K562 (cell line): ENCODE results near the gene SKA3. TPM values are rescaled to one million over a fixed set of nuclear protein-coding genes. Genes with fewer than 3 reads are reported as not detected.
A peak's percentile ranks its signal among the peaks of the same experiment; 100 is the strongest.

ENCODE experiments used
- ATAC-seq: fragments of 200-7000 bp; cut with Tn5 transposase; 3 replicates; pipeline ENCODE4 v1.9.1; 2020; ENCODE audit warnings: moderate library complexity
- BruUV-seq: library from RNA; stranded (reverse); fragments of 400-500 nt; replicated peaks from 2 replicates; lab custom pipeline; 2021; lab: Mats Ljungman, UMichigan
- CTCF ChIA-PET: fragments of 300-600 bp; formaldehyde crosslinking; extraction: SDS; loops from one replicate; lab custom pipeline; 2021; ENCODE audit warnings: low intra/inter-chr PET ratio; lab: Yijun Ruan, JAX
- POLR2A ChIA-PET: fragments of 300-600, 350-650 bp; sonication (Branson Sonifier 250); formaldehyde crosslinking; extraction: SDS; loops from one replicate; lab custom pipeline; 2021; ENCODE audit warnings: antibody characterized with exemption, inconsistent platforms; lab: Yijun Ruan, JAX
- DNase-seq, 4 experiments: peaks; one replicate each; pipeline versions ENCODE4 v3.0.0 to v3.0.0-alpha.2; 2011 to 2018; ENCODE audit warnings: low spot score in 3 of 4, mixed read lengths in 3 of 4; ENCODE audit errors: extremely low read depth in 1 of 4
- FAIRE-seq: peaks from 2 replicates; lab custom pipeline; 2011; peaks lifted over from hg19 to GRCh38; lab: Jason Lieb, UNC
- H2AFZ ChIP-seq: 2 replicates; pipeline ENCODE4 v1.6.0; 2011; ENCODE audit warnings: low read depth, low read length, control low read depth, inconsistent platforms
- H3K27ac ChIP-seq: fragments of 200-600 bp; 3 replicates; pipeline ENCODE4 v1.8.0; 2011; ENCODE audit warnings: low read depth, mild to moderate bottlenecking, control low read depth, inconsistent platforms, low read length, moderate library complexity, mixed read lengths; ENCODE audit errors: extremely low read depth
- H3K27me3 ChIP-seq, 2 experiments: fragments of 300-600 bp in 1 of 2; 2 replicates in 1 of 2; 3 replicates in 1 of 2; pipeline versions ENCODE4 v1.6.0 to v1.8.0; 2011; ENCODE audit warnings: inconsistent platforms in 2 of 2, low read length in 2 of 2, mild to moderate bottlenecking in 1 of 2, mixed read lengths in 1 of 2, moderate library complexity in 1 of 2; ENCODE audit not compliant: control insufficient read depth in 2 of 2, insufficient read depth in 2 of 2
- H3K36me3 ChIP-seq: fragments of 300-600 bp; 3 replicates; pipeline ENCODE4 v1.8.0; 2011; ENCODE audit warnings: mild to moderate bottlenecking, low read length, inconsistent platforms; ENCODE audit not compliant: control insufficient read depth, insufficient read depth
- H3K4me1 ChIP-seq, 2 experiments: fragments of 200-600 bp in 1 of 2; replicated peaks in 1 of 2; 2 replicates in 1 of 2; 3 replicates in 1 of 2; pipeline versions ENCODE4 v1.5.1 to v1.8.0; 2011; ENCODE audit warnings: inconsistent platforms in 2 of 2, low read length in 2 of 2, mild to moderate bottlenecking in 1 of 2, mixed read lengths in 1 of 2, moderate library complexity in 1 of 2; ENCODE audit not compliant: control insufficient read depth in 2 of 2, insufficient read depth in 2 of 2
- H3K4me2 ChIP-seq: 2 replicates; pipeline ENCODE4 v1.6.1; 2011; ENCODE audit warnings: low read length, control low read depth, inconsistent platforms, mixed read lengths; ENCODE audit not compliant: insufficient read depth
- H3K4me3 ChIP-seq: fragments of 200-600 bp; sonication (generic), shearing (Covaris generic); 2 replicates; pipeline ENCODE4 v1.5.1; 2016; ENCODE audit warnings: control low read depth, inconsistent platforms
- H3K79me2 ChIP-seq: fragments of 200-600 bp; 3 replicates; pipeline ENCODE4 v1.8.0; 2011; ENCODE audit warnings: low read length, inconsistent platforms; ENCODE audit not compliant: control insufficient read depth, insufficient read depth
- H3K9ac ChIP-seq, 2 experiments: 2 replicates each; pipeline versions ENCODE4 v1.6.0 to v1.6.1; 2011; ENCODE audit warnings: low read depth in 2 of 2, low read length in 2 of 2, control low read depth in 1 of 2, inconsistent platforms in 1 of 2, mild to moderate bottlenecking in 1 of 2, mixed read lengths in 1 of 2; ENCODE audit not compliant: insufficient read depth in 1 of 2
- H3K9me1 ChIP-seq: one replicate; pipeline ENCODE4 v1.6.0; 2011; ENCODE audit warnings: inconsistent platforms, mild to moderate bottlenecking, low read length, moderate library complexity; ENCODE audit not compliant: control insufficient read depth, insufficient read depth
- H3K9me3 ChIP-seq: replicated peaks from 2 replicates; pipeline ENCODE4 v1.5.1; 2011; ENCODE audit warnings: low read depth, low read length, inconsistent platforms; ENCODE audit not compliant: control insufficient read depth, insufficient read depth
- H4K20me1 ChIP-seq: replicated peaks from 2 replicates; pipeline ENCODE4 v1.6.1; 2011; ENCODE audit warnings: low read length, inconsistent platforms, mixed read lengths; ENCODE audit not compliant: control insufficient read depth, insufficient read depth
- C11orf30 ChIP-seq: fragments of 450-650 bp; IDR thresholded peaks from 2 replicates; pipeline ENCODE4 v1.6.1; 2016; ENCODE audit warnings: low read depth, mild to moderate bottlenecking
- POLR2A ChIP-seq: fragments of 450-650 bp; conservative IDR thresholded peaks from 2 replicates; pipeline ENCODE4 v1.6.1; 2016
- SAFB2 ChIP-seq: fragments of 200-400 bp; formaldehyde crosslinking; IDR thresholded peaks from 2 replicates; pipeline ENCODE4 v1.6.1; 2018; ENCODE audit warnings: borderline replicate concordance, low read length, low read depth, moderate library complexity; ENCODE audit not compliant: severe bottlenecking
- ZNF316 ChIP-seq: fragments of 450-650 bp; IDR thresholded peaks from 2 replicates; pipeline ENCODE4 v1.6.1; 2016
- ZNF436 ChIP-seq: fragments of 250-450, 450-650 bp; sonication (Bioruptor Pico); formaldehyde crosslinking; IDR thresholded peaks from 2 replicates; pipeline ENCODE4 v1.7.0; 2020; ENCODE audit warnings: mild to moderate bottlenecking
- WGBS: fragments of 100-300 bp; shearing (Covaris generic); methylation state at CpG from one replicate; pipeline ENCODE4 v1.1.6; 2016; ENCODE audit warnings: low coverage, mixed read lengths; ENCODE audit not compliant: insufficient coverage; ENCODE audit errors: missing lambda C conversion rate; 5-methylcytosine and 5-hydroxymethylcytosine counted together
- in situ Hi-C: fragments of 300-500 bp; cut with MboI; formaldehyde crosslinking; loops from 4 replicates; pipeline ENCODE4 v1.15.0; 2018; ENCODE audit warnings: inconsistent platforms, mixed read lengths
- intact Hi-C: fragments of 100-400 bp; cut with micrococcal nuclease; formaldehyde crosslinking; loops from 2 replicates; pipeline ENCODE4 v1.14.2; 2022
- polyA plus RNA-seq, 8 experiments: library from polyadenylated mRNA; depleted of rRNA in 4 of 8; stranded (reverse) in 5 of 8; unstranded in 3 of 8; fragments of >200 nt; fragmentation: Nextera tagmentation in 2 of 8; fragmentation: Illumina TruSeq in 1 of 8; extraction: Ambion mirVana in 2 of 8; extraction: Trizol in 1 of 8; gene quantifications; 2 replicates each; pipeline versions ENCODE4 v1.2.1 to v1.2.3, GENCODE V29; 2011 to 2014; ENCODE audit warnings: inconsistent platforms in 1 of 8, missing spikeins in 1 of 8
- total RNA-seq, 7 experiments: library from RNA; depleted of rRNA in 6 of 7; stranded (reverse); fragments of >200 nt in 6 of 7; fragmentation: Illumina TruSeq in 2 of 7; extraction: Trizol in 2 of 7; gene quantifications; 2 replicates each; pipeline versions ENCODE4 v1.2.1 to v1.2.3, GENCODE V29; 2011 to 2021; ENCODE audit warnings: low replicate concordance in 1 of 7

The SKA3 gene
- total and polyA plus RNA-seq, 9 of the 15 experiments (the other 6 are each of a cell fraction or from before 2014, with no cell fraction given) = 17.0 to 53.3 (median 29.9) TPM

DNA sequence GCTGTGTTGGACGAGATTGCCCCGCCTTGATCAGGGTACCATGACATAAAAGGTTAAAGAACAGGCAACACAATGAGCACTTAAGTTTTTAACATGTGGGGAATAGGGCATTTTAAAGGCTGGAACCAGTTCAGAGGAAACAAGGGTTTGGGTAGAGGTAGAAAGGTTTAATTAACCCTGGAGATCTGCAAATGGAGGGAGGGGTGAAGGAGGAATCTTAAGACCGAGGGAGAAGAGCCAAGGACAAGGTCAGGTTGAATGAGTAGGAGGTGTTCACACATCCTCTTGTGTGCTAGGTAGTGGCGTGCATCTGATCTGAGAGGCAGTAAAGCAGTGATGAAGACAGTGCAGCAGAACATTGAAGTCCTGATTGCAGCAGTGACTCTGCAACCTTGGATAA lies 28.5 kb downstream of the SKA3 start (continued):
- TF ChIP-seq POLR2A (peak; percentile 64), ZNF436 (CRISPR knock-in tag) (no peak)

DNA sequence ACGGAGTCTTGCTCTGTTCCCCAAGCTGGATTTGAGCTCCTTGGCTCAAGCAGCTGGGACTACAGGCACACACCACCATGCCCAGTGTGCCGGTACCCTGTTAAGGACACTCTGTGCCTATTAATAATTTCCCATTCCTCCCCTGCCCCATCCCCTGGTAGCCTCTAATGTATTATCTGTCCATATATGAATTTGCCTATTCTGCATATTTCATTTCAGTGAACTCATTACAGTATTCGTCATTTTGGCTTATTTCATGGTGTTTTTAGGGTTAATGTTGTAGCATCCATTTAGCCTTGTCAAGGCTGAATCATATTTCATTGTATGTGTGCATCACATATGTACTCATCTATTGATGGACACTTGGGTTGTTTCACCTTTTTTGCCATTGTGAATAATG lies 33.6 kb downstream of the SKA3 start:
- H2AFZ ChIP-seq = no peak overlapping the region
- CTCF ChIA-PET = no interaction called here
- H3K27ac ChIP-seq = no peak overlapping the region
- peak overlapping the region; percentile 25; the same call in 1 of the 2 replicates for H3K4me2 ChIP-seq
- POLR2A ChIA-PET = interaction anchor here (1.0 to 1.6 kb wide), 2 partner anchors 9 to 29 kb away, joined by 3 read pairs; no protein-coding TSS in a partner anchor
- peak; percentile 80 for TF ChIP-seq ZNF316
- TF ChIP-seq SAFB2 = no peak
- peak; percentile 51 for TF ChIP-seq C11orf30
- TF ChIP-seq, all 486 proteins: peak for 2
- intact Hi-C loops (no loop called here), in situ Hi-C loops (no loop called here)
- Histone ChIP-seq H3K9me3 (no peaks in the 10 kb centered on the region), H3K79me2 (peaks cover 46% of the 10 kb centered on the region), H4K20me1 (0 out of 2 replicates have a peak, but pooled peaks cover 13% of the 10 kb centered on the region), H3K27me3 (no peaks in the 10 kb centered on the region), H3K36me3 (peaks cover 53% of the 10 kb centered on the region), H3K9me1 (peaks cover 2% of the 10 kb centered on the region), H3K4me1 (no peaks in the 10 kb centered on the region; a peak in 2 of 5 replicates), H3K4me3 (no peak overlapping the region), H3K9ac (no peak overlapping the region)
- BruUV-seq = no TSS peak
- ATAC-seq (no peak), FAIRE-seq (no peak), DNase-seq (no peak)
- 96% methylated on average over 3 of the region's 3 CpGs for WGBS
